Prostate gland (tissue), 2 donors: ENCODE results near the gene TMOD3. TPM values are rescaled to one million over a fixed set of nuclear protein-coding genes. Genes with fewer than 3 reads are reported as not detected.

Experiments
- DNase-seq: peaks from one replicate; pipeline ENCODE4 v3.0.0-alpha.2; 2019; ENCODE audit warnings: low spot score
- H3K27ac ChIP-seq, 2 donors: fragments of 200-600 bp; sonication (generic); 2 replicates each; pipeline ENCODE4 v1.5.1; 2017 to 2019
- H3K27me3 ChIP-seq: fragments of 200-600 bp; sonication (generic); replicated peaks from 2 replicates; pipeline ENCODE4 v1.5.1; 2019; ENCODE audit not compliant: insufficient read depth
- H3K36me3 ChIP-seq, 2 donors: fragments of 200-600 bp; sonication (generic); 1 replicate in 1 of 2; 2 replicates in 1 of 2; pipeline versions ENCODE4 v1.5.1 to v1.8.1; 2017 to 2019
- H3K4me1 ChIP-seq: fragments of 200-600 bp; sonication (generic); replicated peaks from 2 replicates; pipeline ENCODE4 v1.5.1; 2019
- H3K4me3 ChIP-seq, 2 donors: fragments of 200-600 bp; sonication (generic); 2 replicates each; pipeline ENCODE4 v1.5.1; 2017 to 2019
- H3K9me3 ChIP-seq: fragments of 200-600 bp; sonication (generic); 2 replicates; pipeline ENCODE4 v1.5.1; 2017
- CTCF ChIP-seq, 4 experiments: fragments of 200-600 bp in 2 of 4; fragments of 450-650 bp in 2 of 4; sonication (generic) in 2 of 4; IDR thresholded peaks; 1 replicate in 3 of 4; 2 replicates in 1 of 4; pipeline ENCODE4 v1.5.1; 2016 to 2019; ENCODE audit warnings: antibody characterized with exemption in 4 of 4, mild to moderate bottlenecking in 2 of 4, moderate library complexity in 2 of 4
- POLR2A ChIP-seq: fragments of 450-650 bp; IDR thresholded peaks from one replicate; pipeline ENCODE4 v1.6.1; 2016; ENCODE audit warnings: antibody characterized with exemption, mild to moderate bottlenecking
- POLR2AphosphoS5 ChIP-seq: sonication (generic); formaldehyde crosslinking; IDR thresholded peaks from one replicate; pipeline ENCODE4 v1.6.1; 2017; ENCODE audit warnings: antibody characterized with exemption
- WGBS: methylation state at CpG from one replicate; pipeline ENCODE4 v1.1.5; 2018; 5-methylcytosine and 5-hydroxymethylcytosine counted together
- intact Hi-C: fragments of 100-400 bp; cut with DNase I; formaldehyde crosslinking; loops from one replicate; pipeline ENCODE4 v1.14.2; 2022
- total RNA-seq, 2 donors: library from RNA; depleted of rRNA; stranded (reverse); fragments of >200 nt; gene quantifications; one replicate each; pipeline ENCODE4 v1.1.0, GENCODE V29; 2016

Gene TMOD3
- total RNA-seq, 2 donors from 2014 or later, result 17.2 to 19.6 TPM

- no peaks in the 10 kb centered on the region for H3K36me3 ChIP-seq
- 44% methylated on average over 4 of the region's 4 CpGs for WGBS
- intact Hi-C loops, result no loop called here
Measured at GRCh38 chr15:51844747-51845426, 15.4 kb downstream of the TMOD3 start.

GRCh38 chr15:51846066-51846462, 16.6 kb downstream of the TMOD3 start:
- Histone ChIP-seq H3K4me1 (no peaks in the 10 kb centered on the region), H3K4me3 (no peak overlapping the region), H3K27ac (no peak overlapping the region), H3K9me3 (no peaks in the 10 kb centered on the region), H3K27me3 (no peaks in the 10 kb centered on the region), H3K36me3 (no peaks in the 10 kb centered on the region)
- TF ChIP-seq CTCF (IDR thresholded peaks at IDR 0.05), result no peak
- TF ChIP-seq POLR2A, result no peak
- no peak for TF ChIP-seq POLR2AphosphoS5
- DNase-seq, result no peak
- WGBS, result 82% methylated on average over 3 of the region's 3 CpGs
- intact Hi-C loops, result no loop called here

More at GRCh38 chr15:51844747-51845426, 15.4 kb downstream of the TMOD3 start:
- TF ChIP-seq CTCF (IDR thresholded peaks at IDR 0.05) (no peak), POLR2AphosphoS5 (no peak), POLR2A (no peak)
- Histone ChIP-seq H3K27ac (no peak overlapping the region), H3K4me1 (no peaks in the 10 kb centered on the region), H3K9me3 (no peaks in the 10 kb centered on the region), H3K27me3 (no peaks in the 10 kb centered on the region), H3K4me3 (no peak overlapping the region)
- no peak for DNase-seq

- no peak overlapping the region for H3K27ac ChIP-seq
- 65% methylated on average over 3 of the region's 3 CpGs for WGBS
- intact Hi-C loops, result no loop called here
- TF ChIP-seq POLR2A (no peak), POLR2AphosphoS5 (no peak), CTCF (IDR thresholded peaks at IDR 0.05) (no peak)
- no peak overlapping the region for H3K4me3 ChIP-seq
- no peak for DNase-seq
- no peaks in the 10 kb centered on the region for H3K27me3 ChIP-seq
- no peaks in the 10 kb centered on the region for H3K36me3 ChIP-seq
- H3K4me1 ChIP-seq, result no peaks in the 10 kb centered on the region
- no peaks in the 10 kb centered on the region for H3K9me3 ChIP-seq
Measured at GRCh38 chr15:51846463-51847230, 17.2 kb downstream of the TMOD3 start.

- Histone ChIP-seq H3K9me3 (no peaks in the 10 kb centered on the region), H3K36me3 (no peaks in the 10 kb centered on the region), H3K27me3 (no peaks in the 10 kb centered on the region), H3K27ac (no peak overlapping the region), H3K4me1 (no peaks in the 10 kb centered on the region), H3K4me3 (no peak overlapping the region)
- no peak for DNase-seq
- 73% methylated on average over 3 of the region's 3 CpGs for WGBS
- intact Hi-C loops, result no loop called here
- no peak for TF ChIP-seq POLR2AphosphoS5
- no peak for TF ChIP-seq CTCF (IDR thresholded peaks at IDR 0.05)
- no peak for TF ChIP-seq POLR2A
Measured at GRCh38 chr15:51848811-51849210, 19.4 kb downstream of the TMOD3 start.
